ENCODE data around the gene PHETA1. TPM values are rescaled to one million over a fixed set of nuclear protein-coding genes. Genes with fewer than 3 reads are reported as not detected.

Gene PHETA1
- total and polyA plus RNA-seq, 9 donors, result 5.5 to 11.7 (median 8.7) TPM

- no peak overlapping the region for H3K4me3 ChIP-seq (ENCODE audit: low read length)
- no peaks in the 10 kb centered on the region for H3K4me1 ChIP-seq (ENCODE audit: control insufficient read depth, insufficient read depth, low read length)
- no peaks in the 10 kb centered on the region for H3K9me3 ChIP-seq (replicated peaks; ENCODE audit: control insufficient read depth, low read depth, low read length)
- 82% methylated on average over 12 of the region's 13 CpGs for WGBS (ENCODE audit: insufficient coverage)
- H3K27ac ChIP-seq (ENCODE audit: low read length), result no peak overlapping the region
- H3K36me3 ChIP-seq (ENCODE audit: control insufficient read depth, insufficient read depth, low read length), result no peaks in the 10 kb centered on the region
- H3K27me3 ChIP-seq (ENCODE audit: control insufficient read depth, insufficient read depth, low read length), result peaks cover 3% of the 10 kb centered on the region
- no peak for DNase-seq
These were observed 56.9 kb downstream of the PHETA1 start for GRCh38 chr12:111312016-111312415.

GRCh38 chr12:111311011-111311410 lies 57.9 kb downstream of the PHETA1 start:
- WGBS (ENCODE audit: insufficient coverage), result 70% methylated on average over 2 of the region's 4 CpGs
- Histone ChIP-seq H3K27me3 (ENCODE audit: control insufficient read depth, insufficient read depth, low read length) (peaks cover 3% of the 10 kb centered on the region), H3K4me3 (ENCODE audit: low read length) (no peak overlapping the region), H3K27ac (ENCODE audit: low read length) (no peak overlapping the region), H3K4me1 (ENCODE audit: control insufficient read depth, insufficient read depth, low read length) (no peaks in the 10 kb centered on the region), H3K36me3 (ENCODE audit: control insufficient read depth, insufficient read depth, low read length) (no peaks in the 10 kb centered on the region), H3K9me3 (replicated peaks; ENCODE audit: control insufficient read depth, low read depth, low read length) (peaks cover 5% of the 10 kb centered on the region)
- no peak for DNase-seq

Other genes starting within 250 kb of the PHETA1 start
- 9.1 TPM for gene SH2B3, start 36.8 kb upstream of the PHETA1 start, total RNA-seq
- gene SH2B3, start 36.8 kb upstream of the PHETA1 start, polyA plus RNA-seq (ENCODE audit: insufficient read depth in 1 of 8, insufficient read length in 8 of 8, low replicate concordance in 1 of 8), result 10 to 100 TPM; 13.4 to 20.7 (median 15.9) TPM
- 32.3 TPM for gene ATXN2, start 230.2 kb upstream of the PHETA1 start, total RNA-seq
- gene ATXN2, start 230.2 kb upstream of the PHETA1 start, polyA plus RNA-seq (ENCODE audit: insufficient read depth in 1 of 8, insufficient read length in 8 of 8, low replicate concordance in 1 of 8), result 10 to 100 TPM; 40.3 to 60.2 (median 52.5) TPM

Measured in muscle of leg (tissue), 11 donors.